ENCODE results near the gene ACVRL1.

The ACVRL1 gene

GRCh38 chr12:51887476-51888315 lies 19.6 kb upstream of the ACVRL1 start, which contains the start of gene ANKRD33:
TSS of gene ANKRD33 (plus strand) at chr12:51888103. CDS start at chr12:51888187, 84 bp downstream.
- DNase-seq (ENCODE audit: extremely low spot score) = no peak
- TF ChIP-seq ZNF384 (IDR thresholded peaks at IDR 0.05) = no peak
- no peak for TF ChIP-seq CTBP1 (IDR thresholded peaks at IDR 0.05; ENCODE audit: borderline replicate concordance)
- TF ChIP-seq PKNOX1 (IDR thresholded peaks at IDR 0.05) = no peak
- no peak for TF ChIP-seq NFRKB (IDR thresholded peaks at IDR 0.05)
- TF ChIP-seq BHLHE40 (IDR thresholded peaks at IDR 0.05; ENCODE audit: borderline replicate concordance) = no peak
- TF ChIP-seq HDGF (IDR thresholded peaks at IDR 0.05; ENCODE audit: borderline replicate concordance) = no peak
- no peak for TF ChIP-seq LEF1 (IDR thresholded peaks at IDR 0.05; ENCODE audit: borderline replicate concordance)
- no peak for TF ChIP-seq ARNT (IDR thresholded peaks at IDR 0.05)
- no peak for TF ChIP-seq FOXA1 (IDR thresholded peaks at IDR 0.05)
- no peak for TF ChIP-seq L3MBTL2 (conservative IDR thresholded peaks at IDR 0.05)
- no peak for TF ChIP-seq SUZ12 (IDR thresholded peaks at IDR 0.05)
- no peak for TF ChIP-seq TARDBP (IDR thresholded peaks at IDR 0.05)
- TF ChIP-seq FOXM1 (IDR thresholded peaks at IDR 0.05; ENCODE audit: borderline replicate concordance) = no peak
- no peak for TF ChIP-seq ELF4 (IDR thresholded peaks at IDR 0.05)
- CTCF ChIA-PET = interaction anchor here (0.6 to 1.0 kb wide), 2 partner anchors 12 to 131 kb away, joined by 3 read pairs; no protein-coding TSS in a partner anchor
- POLR2A ChIA-PET = no interaction called here

GRCh38 chr12:51888316-51889215 lies 18.7 kb upstream of the ACVRL1 start:
- no peak for DNase-seq (ENCODE audit: extremely low spot score)
- TF ChIP-seq CTBP1 (IDR thresholded peaks at IDR 0.05; ENCODE audit: borderline replicate concordance) (no peak), L3MBTL2 (conservative IDR thresholded peaks at IDR 0.05) (no peak), ELF4 (IDR thresholded peaks at IDR 0.05) (no peak), ARNT (IDR thresholded peaks at IDR 0.05) (no peak), ZNF384 (IDR thresholded peaks at IDR 0.05) (no peak), BHLHE40 (IDR thresholded peaks at IDR 0.05; ENCODE audit: borderline replicate concordance) (no peak), PKNOX1 (IDR thresholded peaks at IDR 0.05) (no peak), FOXK2 (IDR thresholded peaks at IDR 0.05) (no peak), FOXA1 (IDR thresholded peaks at IDR 0.05) (no peak), TARDBP (IDR thresholded peaks at IDR 0.05) (no peak), HDGF (IDR thresholded peaks at IDR 0.05; ENCODE audit: borderline replicate concordance) (no peak), SP1 (IDR thresholded peaks at IDR 0.05) (no peak), NFRKB (IDR thresholded peaks at IDR 0.05) (no peak), SUZ12 (IDR thresholded peaks at IDR 0.05) (no peak)
- ChIA-PET POLR2A (no interaction called here), CTCF (interaction anchor here (1.0 kb wide), 1 partner anchor 13 kb away, joined by 3 read pairs; no protein-coding TSS in a partner anchor)

- TF ChIP-seq ZNF384 (IDR thresholded peaks at IDR 0.05) = no peak
- TF ChIP-seq FOXM1 (IDR thresholded peaks at IDR 0.05; ENCODE audit: borderline replicate concordance) = no peak
- no peak for TF ChIP-seq ARNT (IDR thresholded peaks at IDR 0.05)
- ChIA-PET POLR2A (no interaction called here), CTCF (interaction anchor here (0.8 kb wide), 1 partner anchor 14 kb away, joined by 4 read pairs; no protein-coding TSS in a partner anchor)
- DNase-seq (ENCODE audit: extremely low spot score) = no peak
Measured at GRCh38 chr12:51889216-51890132, 17.8 kb upstream of the ACVRL1 start.

DNA sequence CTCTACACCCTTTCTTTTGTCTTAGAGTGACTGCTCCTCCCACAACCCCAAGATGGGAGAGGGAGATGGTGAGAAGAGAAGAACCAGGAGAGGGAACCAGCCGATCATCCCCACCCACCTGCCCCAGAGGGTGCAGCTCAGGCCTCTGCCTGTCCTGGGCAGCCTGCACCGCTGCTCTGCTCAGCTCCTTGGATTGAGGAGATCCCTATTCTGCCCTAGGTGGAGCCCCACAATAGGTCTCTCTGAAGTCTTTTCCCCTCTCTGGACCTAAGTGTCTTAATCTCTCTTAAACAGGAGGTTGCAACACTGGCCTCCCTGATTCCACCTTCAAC lies 17.2 kb upstream of the ACVRL1 start:
- no peak for TF ChIP-seq LEF1 (IDR thresholded peaks at IDR 0.05; ENCODE audit: borderline replicate concordance)
- TF ChIP-seq ELF4 (IDR thresholded peaks at IDR 0.05) = no peak
- no peak for TF ChIP-seq ARNT (IDR thresholded peaks at IDR 0.05)
- TF ChIP-seq TARDBP (IDR thresholded peaks at IDR 0.05) = no peak
- TF ChIP-seq SP1 (IDR thresholded peaks at IDR 0.05) = no peak
- TF ChIP-seq FOXA1 (IDR thresholded peaks at IDR 0.05) = no peak
- no peak for TF ChIP-seq PKNOX1 (IDR thresholded peaks at IDR 0.05)
- no peak for TF ChIP-seq BHLHE40 (IDR thresholded peaks at IDR 0.05; ENCODE audit: borderline replicate concordance)
- TF ChIP-seq NFRKB (IDR thresholded peaks at IDR 0.05) = no peak
- no peak for TF ChIP-seq L3MBTL2 (conservative IDR thresholded peaks at IDR 0.05)
- no peak for TF ChIP-seq CTBP1 (IDR thresholded peaks at IDR 0.05; ENCODE audit: borderline replicate concordance)
- TF ChIP-seq SUZ12 (IDR thresholded peaks at IDR 0.05) = no peak
- no peak for TF ChIP-seq HDGF (IDR thresholded peaks at IDR 0.05; ENCODE audit: borderline replicate concordance)
- no peak for TF ChIP-seq FOXK2 (IDR thresholded peaks at IDR 0.05)
- no peak for TF ChIP-seq FOXM1 (IDR thresholded peaks at IDR 0.05; ENCODE audit: borderline replicate concordance)
- no peak for TF ChIP-seq ZNF384 (IDR thresholded peaks at IDR 0.05)
- DNase-seq (ENCODE audit: extremely low spot score) = no peak
- ChIA-PET CTCF (interaction anchor here (0.8 kb wide), 1 partner anchor 15 kb away, joined by 4 read pairs; no protein-coding TSS in a partner anchor), POLR2A (no interaction called here)

All from HEK293T (cell line).